GM23338 (cell line): ENCODE measurements around the gene OPN1SW. TPM values are rescaled to one million over a fixed set of nuclear protein-coding genes. Genes with fewer than 3 reads are reported as not detected.

Experiments
- ATAC-seq: fragments of 200-7000 bp; cut with Tn5 transposase; 3 replicates; pipeline ENCODE4 v1.9.1; 2020
- DNase-seq: peaks from one replicate; pipeline ENCODE4 v3.0.0-alpha.2; 2015; ENCODE audit warnings: low spot score
- H2AFZ ChIP-seq: fragments of 200-600 bp; sonication (generic); 2 replicates; pipeline ENCODE4 v1.8.0; 2016; ENCODE audit warnings: antibody characterized with exemption, mild to moderate bottlenecking, moderate library complexity
- H3F3A ChIP-seq: fragments of 200-600 bp; sonication (generic); replicated peaks from 2 replicates; pipeline ENCODE4 v1.8.0; 2017; ENCODE audit warnings: antibody characterized with exemption, mixed run types, low read depth
- H3K27ac ChIP-seq: fragments of 200-600 bp; sonication (generic); 2 replicates; pipeline ENCODE4 v1.6.1; 2016; ENCODE audit warnings: low read depth
- H3K27me3 ChIP-seq: fragments of 200-600 bp; sonication (generic); 2 replicates; pipeline ENCODE4 v1.8.0; 2016; ENCODE audit warnings: mild to moderate bottlenecking, mixed run types, moderate library complexity; ENCODE audit not compliant: insufficient read depth
- H3K36me3 ChIP-seq: fragments of 200-600 bp; sonication (generic); 2 replicates; pipeline ENCODE4 v1.8.0; 2016; ENCODE audit warnings: mild to moderate bottlenecking; ENCODE audit not compliant: insufficient read depth
- H3K4me1 ChIP-seq: fragments of 200-600 bp; sonication (generic); 2 replicates; pipeline ENCODE4 v1.8.0; 2016; ENCODE audit warnings: mild to moderate bottlenecking, moderate library complexity; ENCODE audit not compliant: insufficient read depth
- H3K4me2 ChIP-seq: fragments of 200-600 bp; sonication (generic); 2 replicates; pipeline ENCODE4 v1.7.1; 2017; ENCODE audit warnings: mixed run types
- H3K4me3 ChIP-seq: fragments of 200-600 bp; sonication (generic); 2 replicates; pipeline ENCODE4 v1.6.1; 2016; ENCODE audit warnings: mixed run types
- H3K79me2 ChIP-seq: fragments of 200-600 bp; sonication (generic); replicated peaks from 2 replicates; pipeline ENCODE4 v1.8.0; 2017; ENCODE audit warnings: mild to moderate bottlenecking; ENCODE audit not compliant: insufficient read depth
- H3K9me2 ChIP-seq: fragments of 200-600 bp; sonication (generic); 2 replicates; pipeline ENCODE4 v1.8.0; 2017; ENCODE audit not compliant: insufficient read depth
- H4K20me1 ChIP-seq: fragments of 200-600 bp; sonication (generic); replicated peaks from 2 replicates; pipeline ENCODE4 v1.8.0; 2017; ENCODE audit warnings: mild to moderate bottlenecking; ENCODE audit not compliant: insufficient read depth
- H3K27ac Mint-ChIP-seq: 2 replicates; pipeline ENCODE4 v1.8.0; 2020; ENCODE audit warnings: inconsistent platforms, mild to moderate bottlenecking, moderate library complexity, mixed read lengths
- H3K27me3 Mint-ChIP-seq: 3 replicates; pipeline ENCODE4 v1.8.0; 2022; ENCODE audit warnings: low read depth, mild to moderate bottlenecking, moderate library complexity, mixed read lengths, inconsistent platforms; ENCODE audit not compliant: insufficient read depth, poor library complexity
- H3K36me3 Mint-ChIP-seq: 3 replicates; pipeline ENCODE4 v1.8.0; 2021; ENCODE audit warnings: low read depth, mild to moderate bottlenecking, inconsistent platforms, moderate library complexity, mixed read lengths
- H3K4me1 Mint-ChIP-seq: 3 replicates; pipeline ENCODE4 v1.8.0; 2020; ENCODE audit warnings: mild to moderate bottlenecking, inconsistent platforms, mixed read lengths
- H3K4me3 Mint-ChIP-seq: 3 replicates; pipeline ENCODE4 v1.8.0; 2021; ENCODE audit warnings: moderate library complexity, mild to moderate bottlenecking, inconsistent platforms, mixed read lengths
- H3K9me3 Mint-ChIP-seq: 3 replicates; pipeline ENCODE4 v1.8.0; 2020; ENCODE audit warnings: moderate library complexity, mild to moderate bottlenecking, inconsistent platforms, mixed read lengths
- CREB1 ChIP-seq: fragments of 250-450 bp; sonication (Bioruptor Pico); IDR thresholded peaks from 2 replicates; pipeline ENCODE4 v1.5.0; 2020; ENCODE audit warnings: low read depth, mild to moderate bottlenecking, moderate library complexity
- EZH2 ChIP-seq: fragments of 200-600 bp; sonication (generic); IDR thresholded peaks from one replicate; pipeline ENCODE4 v1.8.0; 2017; ENCODE audit warnings: antibody characterized with exemption, mild to moderate bottlenecking, low read depth; ENCODE audit not compliant: unreplicated experiment
- EZH2phosphoT487 ChIP-seq: fragments of 200-600 bp; sonication (generic); IDR thresholded peaks from one replicate; pipeline ENCODE4 v1.8.1; 2018; ENCODE audit warnings: antibody characterized with exemption; ENCODE audit not compliant: unreplicated experiment
- JUNB ChIP-seq: IDR thresholded peaks from one replicate; pipeline ENCODE4 v1.6.1; 2016; ENCODE audit warnings: antibody characterized with exemption; ENCODE audit not compliant: unreplicated experiment
- NANOG ChIP-seq: IDR thresholded peaks from 2 replicates; pipeline ENCODE4 v1.6.1; 2016; ENCODE audit warnings: antibody characterized with exemption, borderline replicate concordance
- POLR2AphosphoS5 ChIP-seq: IDR thresholded peaks from 2 replicates; pipeline ENCODE4 v1.6.1; 2016; ENCODE audit warnings: antibody characterized with exemption, low read depth
- STAT1 ChIP-seq: IDR thresholded peaks from one replicate; pipeline ENCODE4 v1.6.1; 2016; ENCODE audit warnings: antibody characterized with exemption; ENCODE audit not compliant: unreplicated experiment
- ZNF114 ChIP-seq: fragments of 250-450 bp; sonication (Bioruptor Pico); IDR thresholded peaks from 2 replicates; pipeline ENCODE4 v1.5.0; 2020; ENCODE audit warnings: mild to moderate bottlenecking, moderate library complexity
- ZNF331 ChIP-seq: fragments of 250-450 bp; sonication (Bioruptor Pico); IDR thresholded peaks from 2 replicates; pipeline ENCODE4 v1.5.0; 2020; ENCODE audit warnings: low read depth, mild to moderate bottlenecking, moderate library complexity
- polyA plus RNA-seq: library from polyadenylated mRNA; unstranded; fragments of >200 nt; fragmentation: Nextera tagmentation; extraction: Ambion mirVana; gene quantifications from 2 replicates; pipeline ENCODE4 v1.2.1, GENCODE V29; 2016
- total RNA-seq: library from RNA; depleted of rRNA; stranded (reverse); fragments of >200 nt; shearing (Covaris generic); gene quantifications from 2 replicates; pipeline ENCODE4 v1.2.3, GENCODE V29; 2014
- TF ChIP-seq, protein P1 (sequence below): IDR thresholded peaks from 2 replicates; pipeline ENCODE4 v1.6.1; 2016; ENCODE audit warnings: antibody characterized with exemption
- TF ChIP-seq, protein P2 (sequence below), 2 experiments: fragments of 200-600 bp in 1 of 2; sonication (generic) in 1 of 2; conservative IDR thresholded peaks; 2 replicates each; pipeline versions ENCODE4 v1.5.1 to v1.6.1; 2016 to 2017; ENCODE audit warnings: antibody characterized with exemption in 2 of 2, low read depth in 2 of 2, mild to moderate bottlenecking in 2 of 2, moderate library complexity in 1 of 2
- TF ChIP-seq, protein P3 (sequence below): IDR thresholded peaks from one replicate; pipeline ENCODE4 v1.6.1; 2018; ENCODE audit warnings: antibody characterized with exemption; ENCODE audit not compliant: unreplicated experiment
- TF ChIP-seq, protein P4 (sequence below): fragments of 250-450 bp; sonication (Bioruptor Pico); IDR thresholded peaks from 2 replicates; pipeline ENCODE4 v1.5.0; 2020; ENCODE audit warnings: mild to moderate bottlenecking, moderate library complexity

Gene OPN1SW
- total and polyA plus RNA-seq, 2 experiments from 2014 or later = 0.50 TPM; not detected in 1

DNA sequence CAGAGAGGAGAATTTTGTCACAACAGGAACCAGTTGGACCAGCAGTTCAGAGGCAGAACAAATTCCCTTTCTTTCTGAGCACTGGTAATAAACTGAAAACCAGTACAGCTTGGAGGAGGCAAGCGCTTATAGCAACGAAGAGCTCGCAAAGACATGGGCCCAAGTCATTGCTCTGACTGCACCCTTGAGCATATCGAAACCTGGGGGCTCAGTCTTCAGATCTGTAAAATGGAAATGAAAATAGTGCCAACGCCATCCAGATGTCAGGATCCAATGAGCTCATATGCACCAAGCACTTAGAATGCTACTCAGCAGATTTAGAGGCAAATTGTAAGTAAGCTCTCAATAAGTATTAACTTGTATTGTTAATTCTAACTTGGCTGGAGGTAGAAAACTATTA lies 50.9 kb downstream of the OPN1SW start:
- DNase-seq (no peak), ATAC-seq (no peak)
- Histone ChIP-seq H3K9me2 (no peaks in the 10 kb centered on the region), H3K27ac (no peak overlapping the region), H3K36me3 (no peaks in the 10 kb centered on the region), H2AFZ (no peak overlapping the region), H4K20me1 (no peaks in the 10 kb centered on the region), H3K4me3 (no peak overlapping the region), H3K79me2 (no peaks in the 10 kb centered on the region), H3K4me2 (no peak overlapping the region), H3F3A (no peaks in the 10 kb centered on the region), H3K4me1 (no peaks in the 10 kb centered on the region), H3K27me3 (no peaks in the 10 kb centered on the region)
- Mint-ChIP-seq H3K4me3 (no peak overlapping the region), H3K36me3 (no peaks in the 10 kb centered on the region), H3K4me1 (no peaks in the 10 kb centered on the region), H3K27ac (no peak overlapping the region), H3K27me3 (peaks cover 2% of the 10 kb centered on the region), H3K9me3 (no peaks in the 10 kb centered on the region)
- TF ChIP-seq, protein P1, sequence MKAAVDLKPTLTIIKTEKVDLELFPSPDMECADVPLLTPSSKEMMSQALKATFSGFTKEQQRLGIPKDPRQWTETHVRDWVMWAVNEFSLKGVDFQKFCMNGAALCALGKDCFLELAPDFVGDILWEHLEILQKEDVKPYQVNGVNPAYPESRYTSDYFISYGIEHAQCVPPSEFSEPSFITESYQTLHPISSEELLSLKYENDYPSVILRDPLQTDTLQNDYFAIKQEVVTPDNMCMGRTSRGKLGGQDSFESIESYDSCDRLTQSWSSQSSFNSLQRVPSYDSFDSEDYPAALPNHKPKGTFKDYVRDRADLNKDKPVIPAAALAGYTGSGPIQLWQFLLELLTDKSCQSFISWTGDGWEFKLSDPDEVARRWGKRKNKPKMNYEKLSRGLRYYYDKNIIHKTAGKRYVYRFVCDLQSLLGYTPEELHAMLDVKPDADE = no peak
- TF ChIP-seq EZH2phosphoT487 (no peak), STAT1 (no peak), POLR2AphosphoS5 (no peak), EZH2 (no peak), ZNF114 (CRISPR knock-in tag) (no peak), NANOG (no peak), JUNB (no peak), CREB1 (no peak), ZNF331 (CRISPR knock-in tag) (no peak)
- TF ChIP-seq, protein P2, sequence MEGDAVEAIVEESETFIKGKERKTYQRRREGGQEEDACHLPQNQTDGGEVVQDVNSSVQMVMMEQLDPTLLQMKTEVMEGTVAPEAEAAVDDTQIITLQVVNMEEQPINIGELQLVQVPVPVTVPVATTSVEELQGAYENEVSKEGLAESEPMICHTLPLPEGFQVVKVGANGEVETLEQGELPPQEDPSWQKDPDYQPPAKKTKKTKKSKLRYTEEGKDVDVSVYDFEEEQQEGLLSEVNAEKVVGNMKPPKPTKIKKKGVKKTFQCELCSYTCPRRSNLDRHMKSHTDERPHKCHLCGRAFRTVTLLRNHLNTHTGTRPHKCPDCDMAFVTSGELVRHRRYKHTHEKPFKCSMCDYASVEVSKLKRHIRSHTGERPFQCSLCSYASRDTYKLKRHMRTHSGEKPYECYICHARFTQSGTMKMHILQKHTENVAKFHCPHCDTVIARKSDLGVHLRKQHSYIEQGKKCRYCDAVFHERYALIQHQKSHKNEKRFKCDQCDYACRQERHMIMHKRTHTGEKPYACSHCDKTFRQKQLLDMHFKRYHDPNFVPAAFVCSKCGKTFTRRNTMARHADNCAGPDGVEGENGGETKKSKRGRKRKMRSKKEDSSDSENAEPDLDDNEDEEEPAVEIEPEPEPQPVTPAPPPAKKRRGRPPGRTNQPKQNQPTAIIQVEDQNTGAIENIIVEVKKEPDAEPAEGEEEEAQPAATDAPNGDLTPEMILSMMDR (conservative IDR thresholded peaks at IDR 0.05; ENCODE audit: low read depth in 2 of 2) = no peak
- TF ChIP-seq, protein P3, sequence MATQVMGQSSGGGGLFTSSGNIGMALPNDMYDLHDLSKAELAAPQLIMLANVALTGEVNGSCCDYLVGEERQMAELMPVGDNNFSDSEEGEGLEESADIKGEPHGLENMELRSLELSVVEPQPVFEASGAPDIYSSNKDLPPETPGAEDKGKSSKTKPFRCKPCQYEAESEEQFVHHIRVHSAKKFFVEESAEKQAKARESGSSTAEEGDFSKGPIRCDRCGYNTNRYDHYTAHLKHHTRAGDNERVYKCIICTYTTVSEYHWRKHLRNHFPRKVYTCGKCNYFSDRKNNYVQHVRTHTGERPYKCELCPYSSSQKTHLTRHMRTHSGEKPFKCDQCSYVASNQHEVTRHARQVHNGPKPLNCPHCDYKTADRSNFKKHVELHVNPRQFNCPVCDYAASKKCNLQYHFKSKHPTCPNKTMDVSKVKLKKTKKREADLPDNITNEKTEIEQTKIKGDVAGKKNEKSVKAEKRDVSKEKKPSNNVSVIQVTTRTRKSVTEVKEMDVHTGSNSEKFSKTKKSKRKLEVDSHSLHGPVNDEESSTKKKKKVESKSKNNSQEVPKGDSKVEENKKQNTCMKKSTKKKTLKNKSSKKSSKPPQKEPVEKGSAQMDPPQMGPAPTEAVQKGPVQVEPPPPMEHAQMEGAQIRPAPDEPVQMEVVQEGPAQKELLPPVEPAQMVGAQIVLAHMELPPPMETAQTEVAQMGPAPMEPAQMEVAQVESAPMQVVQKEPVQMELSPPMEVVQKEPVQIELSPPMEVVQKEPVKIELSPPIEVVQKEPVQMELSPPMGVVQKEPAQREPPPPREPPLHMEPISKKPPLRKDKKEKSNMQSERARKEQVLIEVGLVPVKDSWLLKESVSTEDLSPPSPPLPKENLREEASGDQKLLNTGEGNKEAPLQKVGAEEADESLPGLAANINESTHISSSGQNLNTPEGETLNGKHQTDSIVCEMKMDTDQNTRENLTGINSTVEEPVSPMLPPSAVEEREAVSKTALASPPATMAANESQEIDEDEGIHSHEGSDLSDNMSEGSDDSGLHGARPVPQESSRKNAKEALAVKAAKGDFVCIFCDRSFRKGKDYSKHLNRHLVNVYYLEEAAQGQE = no peak
- TF ChIP-seq, protein P4, sequence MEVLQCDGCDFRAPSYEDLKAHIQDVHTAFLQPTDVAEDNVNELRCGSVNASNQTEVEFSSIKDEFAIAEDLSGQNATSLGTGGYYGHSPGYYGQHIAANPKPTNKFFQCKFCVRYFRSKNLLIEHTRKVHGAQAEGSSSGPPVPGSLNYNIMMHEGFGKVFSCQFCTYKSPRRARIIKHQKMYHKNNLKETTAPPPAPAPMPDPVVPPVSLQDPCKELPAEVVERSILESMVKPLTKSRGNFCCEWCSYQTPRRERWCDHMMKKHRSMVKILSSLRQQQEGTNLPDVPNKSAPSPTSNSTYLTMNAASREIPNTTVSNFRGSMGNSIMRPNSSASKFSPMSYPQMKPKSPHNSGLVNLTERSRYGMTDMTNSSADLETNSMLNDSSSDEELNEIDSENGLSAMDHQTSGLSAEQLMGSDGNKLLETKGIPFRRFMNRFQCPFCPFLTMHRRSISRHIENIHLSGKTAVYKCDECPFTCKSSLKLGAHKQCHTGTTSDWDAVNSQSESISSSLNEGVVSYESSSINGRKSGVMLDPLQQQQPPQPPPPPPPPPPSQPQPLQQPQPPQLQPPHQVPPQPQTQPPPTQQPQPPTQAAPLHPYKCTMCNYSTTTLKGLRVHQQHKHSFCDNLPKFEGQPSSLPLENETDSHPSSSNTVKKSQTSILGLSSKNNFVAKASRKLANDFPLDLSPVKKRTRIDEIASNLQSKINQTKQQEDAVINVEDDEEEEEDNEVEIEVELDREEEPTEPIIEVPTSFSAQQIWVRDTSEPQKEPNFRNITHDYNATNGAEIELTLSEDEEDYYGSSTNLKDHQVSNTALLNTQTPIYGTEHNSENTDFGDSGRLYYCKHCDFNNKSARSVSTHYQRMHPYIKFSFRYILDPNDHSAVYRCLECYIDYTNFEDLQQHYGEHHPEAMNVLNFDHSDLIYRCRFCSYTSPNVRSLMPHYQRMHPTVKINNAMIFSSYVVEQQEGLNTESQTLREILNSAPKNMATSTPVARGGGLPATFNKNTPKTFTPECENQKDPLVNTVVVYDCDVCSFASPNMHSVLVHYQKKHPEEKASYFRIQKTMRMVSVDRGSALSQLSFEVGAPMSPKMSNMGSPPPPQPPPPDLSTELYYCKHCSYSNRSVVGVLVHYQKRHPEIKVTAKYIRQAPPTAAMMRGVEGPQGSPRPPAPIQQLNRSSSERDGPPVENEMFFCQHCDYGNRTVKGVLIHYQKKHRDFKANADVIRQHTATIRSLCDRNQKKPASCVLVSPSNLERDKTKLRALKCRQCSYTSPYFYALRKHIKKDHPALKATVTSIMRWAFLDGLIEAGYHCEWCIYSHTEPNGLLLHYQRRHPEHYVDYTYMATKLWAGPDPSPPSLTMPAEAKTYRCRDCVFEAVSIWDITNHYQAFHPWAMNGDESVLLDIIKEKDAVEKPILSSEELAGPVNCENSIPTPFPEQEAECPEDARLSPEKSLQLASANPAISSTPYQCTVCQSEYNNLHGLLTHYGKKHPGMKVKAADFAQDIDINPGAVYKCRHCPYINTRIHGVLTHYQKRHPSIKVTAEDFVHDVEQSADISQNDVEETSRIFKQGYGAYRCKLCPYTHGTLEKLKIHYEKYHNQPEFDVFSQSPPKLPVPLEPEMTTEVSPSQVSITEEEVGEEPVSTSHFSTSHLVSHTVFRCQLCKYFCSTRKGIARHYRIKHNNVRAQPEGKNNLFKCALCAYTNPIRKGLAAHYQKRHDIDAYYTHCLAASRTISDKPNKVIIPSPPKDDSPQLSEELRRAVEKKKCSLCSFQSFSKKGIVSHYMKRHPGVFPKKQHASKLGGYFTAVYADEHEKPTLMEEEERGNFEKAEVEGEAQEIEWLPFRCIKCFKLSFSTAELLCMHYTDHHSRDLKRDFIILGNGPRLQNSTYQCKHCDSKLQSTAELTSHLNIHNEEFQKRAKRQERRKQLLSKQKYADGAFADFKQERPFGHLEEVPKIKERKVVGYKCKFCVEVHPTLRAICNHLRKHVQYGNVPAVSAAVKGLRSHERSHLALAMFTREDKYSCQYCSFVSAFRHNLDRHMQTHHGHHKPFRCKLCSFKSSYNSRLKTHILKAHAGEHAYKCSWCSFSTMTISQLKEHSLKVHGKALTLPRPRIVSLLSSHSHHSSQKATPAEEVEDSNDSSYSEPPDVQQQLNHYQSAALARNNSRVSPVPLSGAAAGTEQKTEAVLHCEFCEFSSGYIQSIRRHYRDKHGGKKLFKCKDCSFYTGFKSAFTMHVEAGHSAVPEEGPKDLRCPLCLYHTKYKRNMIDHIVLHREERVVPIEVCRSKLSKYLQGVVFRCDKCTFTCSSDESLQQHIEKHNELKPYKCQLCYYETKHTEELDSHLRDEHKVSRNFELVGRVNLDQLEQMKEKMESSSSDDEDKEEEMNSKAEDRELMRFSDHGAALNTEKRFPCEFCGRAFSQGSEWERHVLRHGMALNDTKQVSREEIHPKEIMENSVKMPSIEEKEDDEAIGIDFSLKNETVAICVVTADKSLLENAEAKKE (CRISPR knock-in tag) = no peak
